ENCODE data around the gene CEP131. TPM values are rescaled to one million over a fixed set of nuclear protein-coding genes. Genes with fewer than 3 reads are reported as not detected.

The CEP131 gene
- total and polyA plus RNA-seq, 7 experiments from 2014 or later: 2.7 to 13.0 (median 9.7) TPM

- Histone ChIP-seq H3K36me3 (ENCODE audit: control insufficient read depth in 2 of 3, insufficient read depth in 3 of 3, low read length in 3 of 3) (peaks cover 0 to 9% (median 0%) of the 10 kb centered on the region in 3 experiments), H3K27ac (ENCODE audit: low read depth, low read length) (no peak overlapping the region), H3K4me3 (ENCODE audit: low read length) (no peak overlapping the region), H3K4me1 (ENCODE audit: control insufficient read depth in 2 of 2, insufficient read depth in 2 of 2, low read length in 2 of 2) (no peaks in the 10 kb centered on the region), H3K27me3 (ENCODE audit: control insufficient read depth in 2 of 2, insufficient read depth in 2 of 2, low read length in 2 of 2) (no peaks in the 10 kb centered on the region), H3K9me3 (ENCODE audit: control insufficient read depth in 2 of 3, low read length in 3 of 3) (no peaks in the 10 kb centered on the region)
- ChIA-PET CTCF (no interaction called here), POLR2A (no interaction called here)
- Mint-ChIP-seq H3K9me3 (no peaks in the 10 kb centered on the region), H3K27me3 (no peaks in the 10 kb centered on the region), H3K27ac (no peak overlapping the region), H3K36me3 (no peaks in the 10 kb centered on the region), H3K4me1 (no peaks in the 10 kb centered on the region), H3K4me3 (no peak overlapping the region)
- intact Hi-C loops (cut with micrococcal nuclease): no loop called here
- DNase-seq (no peak), ATAC-seq (peak; percentile 31)
These were observed 32.9 kb downstream of the CEP131 start for GRCh38 chr17:81189670-81190530.

GRCh38 chr17:81189016-81189415, 33.7 kb downstream of the CEP131 start:
- Mint-ChIP-seq H3K27me3 (peaks cover 0 to 5% (median 0%) of the 10 kb centered on the region in 5 donors), H3K9me3 (no peaks in the 10 kb centered on the region), H3K27ac (no peak overlapping the region), H3K4me1 (no peaks in the 10 kb centered on the region), H3K4me3 (no peak overlapping the region), H3K36me3 (no peaks in the 10 kb centered on the region)
- no peak overlapping the region for H3K27ac ChIP-seq (ENCODE audit: low read depth, low read length)
- no peaks in the 10 kb centered on the region for H3K9me3 ChIP-seq (ENCODE audit: control insufficient read depth in 2 of 3, low read length in 3 of 3)
- intact Hi-C loops (cut with micrococcal nuclease): no loop called here
- ATAC-seq (no peak), DNase-seq (no peak)
- H3K4me3 ChIP-seq (ENCODE audit: low read length): no peak overlapping the region
- POLR2A ChIA-PET: no interaction called here
- H3K27me3 ChIP-seq (ENCODE audit: control insufficient read depth in 2 of 2, insufficient read depth in 2 of 2, low read length in 2 of 2): no peaks in the 10 kb centered on the region
- peaks cover 0 to 9% (median 0%) of the 10 kb centered on the region in 3 experiments for H3K36me3 ChIP-seq (ENCODE audit: control insufficient read depth in 2 of 3, insufficient read depth in 3 of 3, low read length in 3 of 3)
- no peaks in the 10 kb centered on the region for H3K4me1 ChIP-seq (ENCODE audit: control insufficient read depth in 2 of 2, insufficient read depth in 2 of 2, low read length in 2 of 2)
- CTCF ChIA-PET: no interaction called here

- peaks cover 0 to 7% (median 0%) of the 10 kb centered on the region in 5 donors for H3K27me3 Mint-ChIP-seq
- no peak overlapping the region for H3K4me3 Mint-ChIP-seq
- H3K4me3 ChIP-seq (ENCODE audit: low read length): no peak overlapping the region
- ChIA-PET CTCF (no interaction called here), POLR2A (no interaction called here)
- H3K27me3 ChIP-seq (ENCODE audit: control insufficient read depth in 2 of 2, insufficient read depth in 2 of 2, low read length in 2 of 2): no peaks in the 10 kb centered on the region
- H3K9me3 Mint-ChIP-seq: no peaks in the 10 kb centered on the region
- no peaks in the 10 kb centered on the region for H3K9me3 ChIP-seq (ENCODE audit: control insufficient read depth in 2 of 3, low read length in 3 of 3)
- no peak for DNase-seq
- no peaks in the 10 kb centered on the region for H3K4me1 ChIP-seq (ENCODE audit: control insufficient read depth in 2 of 2, insufficient read depth in 2 of 2, low read length in 2 of 2)
- no peaks in the 10 kb centered on the region for H3K4me1 Mint-ChIP-seq
- no peak overlapping the region for H3K27ac ChIP-seq (ENCODE audit: low read depth, low read length)
- no peak for ATAC-seq
- intact Hi-C loops (cut with micrococcal nuclease): no loop called here
- H3K27ac Mint-ChIP-seq: no peak overlapping the region
- H3K36me3 ChIP-seq (ENCODE audit: control insufficient read depth in 2 of 3, insufficient read depth in 3 of 3, low read length in 3 of 3): peaks cover 0 to 9% (median 0%) of the 10 kb centered on the region in 3 experiments
- H3K36me3 Mint-ChIP-seq: no peaks in the 10 kb centered on the region
These were observed 34.3 kb downstream of the CEP131 start for GRCh38 chr17:81188491-81188840.

GRCh38 chr17:81187586-81188490, 34.9 kb downstream of the CEP131 start:
- no peaks in the 10 kb centered on the region for H3K9me3 Mint-ChIP-seq

GRCh38 chr17:81187120-81187519, 35.6 kb downstream of the CEP131 start:
- H3K27ac ChIP-seq (ENCODE audit: low read depth, low read length): no peak overlapping the region
- DNase-seq (no peak), ATAC-seq (no peak)
- intact Hi-C loops (cut with micrococcal nuclease): no loop called here
- Mint-ChIP-seq H3K36me3 (no peaks in the 10 kb centered on the region), H3K9me3 (no peaks in the 10 kb centered on the region), H3K27me3 (peaks cover 0 to 7% (median 0%) of the 10 kb centered on the region in 5 donors), H3K27ac (no peak overlapping the region), H3K4me3 (no peak overlapping the region), H3K4me1 (no peaks in the 10 kb centered on the region)
- H3K4me3 ChIP-seq (ENCODE audit: low read length): no peak overlapping the region
- H3K36me3 ChIP-seq (ENCODE audit: control insufficient read depth in 2 of 3, insufficient read depth in 3 of 3, low read length in 3 of 3): peaks cover 0 to 9% (median 0%) of the 10 kb centered on the region in 3 experiments
- CTCF ChIA-PET: no interaction called here
- no peaks in the 10 kb centered on the region for H3K27me3 ChIP-seq (ENCODE audit: control insufficient read depth in 2 of 2, insufficient read depth in 2 of 2, low read length in 2 of 2)
- no peaks in the 10 kb centered on the region for H3K4me1 ChIP-seq (ENCODE audit: control insufficient read depth in 2 of 2, insufficient read depth in 2 of 2, low read length in 2 of 2)
- no peaks in the 10 kb centered on the region for H3K9me3 ChIP-seq (ENCODE audit: control insufficient read depth in 2 of 3, low read length in 3 of 3)
- POLR2A ChIA-PET: no interaction called here

More at GRCh38 chr17:81187586-81188490, 34.9 kb downstream of the CEP131 start:
- no peak overlapping the region for H3K4me3 Mint-ChIP-seq
- Histone ChIP-seq H3K27ac (ENCODE audit: low read depth, low read length) (no peak overlapping the region), H3K9me3 (ENCODE audit: control insufficient read depth in 2 of 3, low read length in 3 of 3) (no peaks in the 10 kb centered on the region), H3K36me3 (ENCODE audit: control insufficient read depth in 2 of 3, insufficient read depth in 3 of 3, low read length in 3 of 3) (peaks cover 0 to 9% (median 0%) of the 10 kb centered on the region in 3 experiments), H3K27me3 (ENCODE audit: control insufficient read depth in 2 of 2, insufficient read depth in 2 of 2, low read length in 2 of 2) (no peaks in the 10 kb centered on the region), H3K4me3 (ENCODE audit: low read length) (no peak overlapping the region), H3K4me1 (ENCODE audit: control insufficient read depth in 2 of 2, insufficient read depth in 2 of 2, low read length in 2 of 2) (no peaks in the 10 kb centered on the region)
- no peaks in the 10 kb centered on the region for H3K36me3 Mint-ChIP-seq
- no peaks in the 10 kb centered on the region for H3K4me1 Mint-ChIP-seq
- H3K27ac Mint-ChIP-seq: no peak overlapping the region
- intact Hi-C loops (cut with micrococcal nuclease): no loop called here
- ATAC-seq (no peak), DNase-seq (no peak)
- POLR2A ChIA-PET: no interaction called here
- CTCF ChIA-PET: no interaction called here
- peaks cover 0 to 7% (median 0%) of the 10 kb centered on the region in 5 donors for H3K27me3 Mint-ChIP-seq

GRCh38 chr17:81186203-81186602, 36.6 kb downstream of the CEP131 start:
- Histone ChIP-seq H3K27ac (ENCODE audit: low read depth, low read length) (no peak overlapping the region), H3K4me3 (ENCODE audit: low read length) (no peak overlapping the region), H3K36me3 (ENCODE audit: control insufficient read depth in 2 of 3, insufficient read depth in 3 of 3, low read length in 3 of 3) (peaks cover 0 to 7% (median 0%) of the 10 kb centered on the region in 3 experiments), H3K4me1 (ENCODE audit: control insufficient read depth in 2 of 2, insufficient read depth in 2 of 2, low read length in 2 of 2) (no peaks in the 10 kb centered on the region), H3K9me3 (ENCODE audit: control insufficient read depth in 2 of 3, low read length in 3 of 3) (no peaks in the 10 kb centered on the region), H3K27me3 (ENCODE audit: control insufficient read depth in 2 of 2, insufficient read depth in 2 of 2, low read length in 2 of 2) (no peaks in the 10 kb centered on the region)
- no peak for DNase-seq
- H3K27ac Mint-ChIP-seq: no peak overlapping the region
- H3K4me1 Mint-ChIP-seq: no peaks in the 10 kb centered on the region
- intact Hi-C loops (cut with micrococcal nuclease): no loop called here
- H3K36me3 Mint-ChIP-seq: no peaks in the 10 kb centered on the region
- CTCF ChIA-PET: no interaction called here
- H3K4me3 Mint-ChIP-seq: no peak overlapping the region
- no peaks in the 10 kb centered on the region for H3K9me3 Mint-ChIP-seq
- no peak for ATAC-seq
- POLR2A ChIA-PET: no interaction called here
- H3K27me3 Mint-ChIP-seq: peaks cover 0 to 7% (median 0%) of the 10 kb centered on the region in 5 donors
